Panc1 (cell line): ENCODE measurements around the gene KIF18B.

ENCODE experiments used
- REST ChIP-seq, 2 experiments: IDR thresholded peaks; 2 replicates each; pipeline ENCODE4 v1.6.1; 2011 to 2012; ENCODE audit warnings: low read depth in 2 of 2, control low read depth in 1 of 2, low read length in 1 of 2, mild to moderate bottlenecking in 1 of 2, moderate library complexity in 1 of 2; ENCODE audit not compliant: insufficient read depth in 1 of 2
- SIN3A ChIP-seq: IDR thresholded peaks from 2 replicates; pipeline ENCODE4 v1.6.1; 2012; ENCODE audit warnings: low read depth, mild to moderate bottlenecking, low read length, moderate library complexity, borderline replicate concordance; ENCODE audit not compliant: insufficient read depth
- TCF7L2 ChIP-seq: IDR thresholded peaks from 2 replicates; pipeline ENCODE4 v1.6.1; 2011; ENCODE audit warnings: mild to moderate bottlenecking, low read depth, low read length, inconsistent platforms
- TF ChIP-seq, protein P1 (sequence below): fragments of 450-650 bp; IDR thresholded peaks from 2 replicates; pipeline ENCODE4 v1.5.1; 2017; ENCODE audit warnings: mild to moderate bottlenecking

- no peak for TF ChIP-seq REST (IDR thresholded peaks at IDR 0.05; ENCODE audit: insufficient read depth in 1 of 2, low read depth in 2 of 2, low read length in 1 of 2)
- TF ChIP-seq, protein P1, sequence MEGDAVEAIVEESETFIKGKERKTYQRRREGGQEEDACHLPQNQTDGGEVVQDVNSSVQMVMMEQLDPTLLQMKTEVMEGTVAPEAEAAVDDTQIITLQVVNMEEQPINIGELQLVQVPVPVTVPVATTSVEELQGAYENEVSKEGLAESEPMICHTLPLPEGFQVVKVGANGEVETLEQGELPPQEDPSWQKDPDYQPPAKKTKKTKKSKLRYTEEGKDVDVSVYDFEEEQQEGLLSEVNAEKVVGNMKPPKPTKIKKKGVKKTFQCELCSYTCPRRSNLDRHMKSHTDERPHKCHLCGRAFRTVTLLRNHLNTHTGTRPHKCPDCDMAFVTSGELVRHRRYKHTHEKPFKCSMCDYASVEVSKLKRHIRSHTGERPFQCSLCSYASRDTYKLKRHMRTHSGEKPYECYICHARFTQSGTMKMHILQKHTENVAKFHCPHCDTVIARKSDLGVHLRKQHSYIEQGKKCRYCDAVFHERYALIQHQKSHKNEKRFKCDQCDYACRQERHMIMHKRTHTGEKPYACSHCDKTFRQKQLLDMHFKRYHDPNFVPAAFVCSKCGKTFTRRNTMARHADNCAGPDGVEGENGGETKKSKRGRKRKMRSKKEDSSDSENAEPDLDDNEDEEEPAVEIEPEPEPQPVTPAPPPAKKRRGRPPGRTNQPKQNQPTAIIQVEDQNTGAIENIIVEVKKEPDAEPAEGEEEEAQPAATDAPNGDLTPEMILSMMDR: no peak
- no peak for TF ChIP-seq SIN3A
- TF ChIP-seq TCF7L2: no peak
These were observed 16.9 kb downstream of the KIF18B start for GRCh38 chr17:44930667-44931066.
